HepG2 (cell line): ENCODE data around the gene TTC16. TPM values are rescaled to one million over a fixed set of nuclear protein-coding genes. Genes with fewer than 3 reads are reported as not detected.

Experiments
- ATAC-seq: fragments of 200-7000 bp; cut with Tn5 transposase; 3 replicates; pipeline ENCODE4 v1.9.1; 2020; ENCODE audit warnings: mild to moderate bottlenecking, moderate library complexity
- BruUV-seq: library from RNA; stranded (reverse); fragments of 400-500 nt; replicated peaks from 2 replicates; lab custom pipeline; 2021; lab: Mats Ljungman, UMichigan
- CTCF ChIA-PET: fragments of 300-600 bp; formaldehyde crosslinking; extraction: SDS; loops from one replicate; lab custom pipeline; 2021; ENCODE audit warnings: low total read pairs, inconsistent platforms, low intra/inter-chr PET ratio; lab: Yijun Ruan, JAX
- POLR2A ChIA-PET: fragments of 350-600 bp; sonication (Branson Sonifier 250); formaldehyde crosslinking; loops from one replicate; lab custom pipeline; 2020; ENCODE audit warnings: antibody characterized with exemption, inconsistent platforms; lab: Yijun Ruan, JAX
- DNase-seq: peaks from one replicate; pipeline ENCODE4 v3.0.0-alpha.2; 2015; ENCODE audit warnings: low spot score
- FAIRE-seq: peaks from 3 replicates; lab custom pipeline; 2011; peaks lifted over from hg19 to GRCh38; lab: Jason Lieb, UNC
- H2AFZ ChIP-seq: one replicate; pipeline ENCODE4 v1.6.1; 2011; ENCODE audit warnings: low read length, inconsistent platforms
- H3K27ac ChIP-seq: fragments of 300-600 bp; 3 replicates; pipeline ENCODE4 v1.8.0; 2011; ENCODE audit warnings: mixed run types, mild to moderate bottlenecking, mixed read lengths, low read length, inconsistent platforms; ENCODE audit not compliant: insufficient read depth; ENCODE audit errors: extremely low read length
- H3K27me3 ChIP-seq, 2 experiments: fragments of 200-600 bp in 1 of 2; 2 replicates in 1 of 2; 3 replicates in 1 of 2; pipeline versions ENCODE4 v1.6.0 to v1.8.0; 2011; ENCODE audit warnings: low read length in 2 of 2, mild to moderate bottlenecking in 2 of 2, moderate library complexity in 2 of 2, inconsistent platforms in 1 of 2; ENCODE audit not compliant: insufficient read depth in 2 of 2, control insufficient read depth in 1 of 2
- H3K36me3 ChIP-seq, 2 experiments: fragments of 200-600 bp in 1 of 2; replicated peaks in 1 of 2; 2 replicates in 1 of 2; 3 replicates in 1 of 2; pipeline versions ENCODE4 v1.5.1 to v1.8.0; 2011; ENCODE audit warnings: low read length in 2 of 2, inconsistent platforms in 1 of 2; ENCODE audit not compliant: insufficient read depth in 2 of 2, control insufficient read depth in 1 of 2
- H3K4me1 ChIP-seq: 2 replicates; pipeline ENCODE4 v1.5.1; 2012; ENCODE audit warnings: low read length, inconsistent platforms; ENCODE audit not compliant: insufficient read depth
- H3K4me2 ChIP-seq: 2 replicates; pipeline ENCODE4 v1.6.0; 2011; ENCODE audit warnings: low read depth, low read length, inconsistent platforms
- H3K4me3 ChIP-seq, 3 experiments: fragments of 200-600 bp in 1 of 3; sonication (generic), shearing (Covaris generic) in 1 of 3; replicated peaks in 1 of 3; 2 replicates each; pipeline ENCODE4 v1.5.1; 2011 to 2016; ENCODE audit warnings: low read length in 3 of 3, inconsistent platforms in 2 of 3, low read depth in 2 of 3, mild to moderate bottlenecking in 2 of 3, control low read depth in 1 of 3, mixed read lengths in 1 of 3; ENCODE audit not compliant: insufficient read depth in 1 of 3
- H3K79me2 ChIP-seq: one replicate; pipeline ENCODE4 v1.6.1; 2011; ENCODE audit warnings: low read length, inconsistent platforms; ENCODE audit not compliant: insufficient read depth
- H3K9ac ChIP-seq: 2 replicates; pipeline ENCODE4 v1.6.0; 2011; ENCODE audit warnings: mild to moderate bottlenecking, low read depth, low read length, inconsistent platforms; ENCODE audit not compliant: insufficient read depth
- H3K9me3 ChIP-seq: 2 replicates; pipeline ENCODE4 v1.5.1; 2012; ENCODE audit warnings: mild to moderate bottlenecking, low read length
- H4K20me1 ChIP-seq: 2 replicates; pipeline ENCODE4 v1.6.0; 2011; ENCODE audit warnings: inconsistent platforms, mild to moderate bottlenecking, low read length, moderate library complexity; ENCODE audit not compliant: insufficient read depth
- DDIT3 ChIP-seq: sonication (generic); formaldehyde crosslinking; IDR thresholded peaks from 2 replicates; pipeline ENCODE4 v1.4.0; 2020; ENCODE audit warnings: mild to moderate bottlenecking, missing genetic modification reagents
- GPN1 ChIP-seq: sonication (generic); formaldehyde crosslinking; IDR thresholded peaks from 2 replicates; pipeline ENCODE4 v1.5.1; 2020; ENCODE audit warnings: missing genetic modification reagents, borderline replicate concordance
- KMT2B ChIP-seq: IDR thresholded peaks from 2 replicates; pipeline ENCODE4 v1.6.1; 2016; ENCODE audit warnings: missing genetic modification reagents, missing compliant biosample characterization
- MAZ ChIP-seq, 2 experiments: sonication (generic) in 1 of 2; formaldehyde crosslinking in 1 of 2; IDR thresholded peaks; 2 replicates each; pipeline versions ENCODE4 v1.5.0 to v1.6.1; 2012 to 2020; ENCODE audit warnings: low read depth in 2 of 2, mild to moderate bottlenecking in 2 of 2, borderline replicate concordance in 1 of 2, improper control_type of control experiment in 1 of 2, low read length in 1 of 2, missing genetic modification reagents in 1 of 2, moderate library complexity in 1 of 2
- PHF8 ChIP-seq: sonication (generic); formaldehyde crosslinking; IDR thresholded peaks from 2 replicates; pipeline ENCODE4 v1.5.0; 2020; ENCODE audit warnings: missing genetic modification reagents
- SRF ChIP-seq: IDR thresholded peaks from 2 replicates; pipeline ENCODE4 v1.6.1; 2011; ENCODE audit warnings: mild to moderate bottlenecking, low read depth, low read length, moderate library complexity
- THAP7 ChIP-seq: sonication (generic); formaldehyde crosslinking; IDR thresholded peaks from 2 replicates; pipeline ENCODE4 v1.8.1; 2023; ENCODE audit warnings: mild to moderate bottlenecking, missing genetic modification reagents
- ZNF746 ChIP-seq: sonication (generic); formaldehyde crosslinking; IDR thresholded peaks from 2 replicates; pipeline ENCODE4 v1.8.0; 2022; ENCODE audit warnings: mild to moderate bottlenecking, missing genetic modification reagents
- ZNF883 ChIP-seq: sonication (generic); formaldehyde crosslinking; IDR thresholded peaks from 2 replicates; pipeline ENCODE4 v1.5.1; 2020; ENCODE audit warnings: mild to moderate bottlenecking, missing genetic modification reagents; ENCODE audit errors: not compliant biosample characterization
- WGBS: methylation state at CpG from one replicate; pipeline ENCODE4 v1.1.6; 2017; ENCODE audit warnings: low lambda C conversion rate; 5-methylcytosine and 5-hydroxymethylcytosine counted together
- in situ Hi-C: cut with HindIII; loops from 2 replicates; pipeline ENCODE4 v1.10.0; 2017; ENCODE audit warnings: low pct_unique_long_range_greater_than_20kb; ENCODE audit not compliant: extremely low pct_ligation_motif_present
- intact Hi-C: fragments of 100-400 bp; cut with micrococcal nuclease; formaldehyde crosslinking; loops from one replicate; pipeline ENCODE4 v1.10.0; 2022; ENCODE audit not compliant: unreplicated experiment
- polyA plus RNA-seq, 8 experiments: library from polyadenylated mRNA; depleted of rRNA in 3 of 8; stranded (reverse) in 7 of 8; unstranded in 1 of 8; fragments of >200 nt; fragmentation: Illumina TruSeq in 4 of 8; extraction: Trizol in 4 of 8; gene quantifications; 2 replicates each; pipeline versions ENCODE4 v1.2.1 to v1.2.3, GENCODE V29; 2011 to 2016; ENCODE audit warnings: low read depth in 4 of 8, missing spikeins in 1 of 8, mixed read lengths in 1 of 8; ENCODE audit not compliant: insufficient read depth in 1 of 8
- total RNA-seq, 5 experiments: library from RNA; depleted of rRNA; stranded (reverse); fragments of >200 nt; fragmentation: Illumina TruSeq; extraction: Trizol; gene quantifications; 2 replicates each; pipeline ENCODE4 v1.2.3, GENCODE V29; 2016; ENCODE audit warnings: low read depth in 1 of 5
- TF ChIP-seq, protein P1 (sequence below): sonication (generic); formaldehyde crosslinking; IDR thresholded peaks from 2 replicates; pipeline ENCODE4 v1.4.0; 2020; ENCODE audit warnings: low read depth, missing genetic modification reagents
- TF ChIP-seq, protein P2 (sequence below): sonication (generic); formaldehyde crosslinking; IDR thresholded peaks from 2 replicates; pipeline ENCODE4 v1.4.0; 2020; ENCODE audit warnings: mild to moderate bottlenecking, missing genetic modification reagents

TTC16 gene
- total and polyA plus RNA-seq, 2 of the 13 experiments (the other 11 are each of a cell fraction or from before 2014, with no cell fraction given) = not detected

DNA sequence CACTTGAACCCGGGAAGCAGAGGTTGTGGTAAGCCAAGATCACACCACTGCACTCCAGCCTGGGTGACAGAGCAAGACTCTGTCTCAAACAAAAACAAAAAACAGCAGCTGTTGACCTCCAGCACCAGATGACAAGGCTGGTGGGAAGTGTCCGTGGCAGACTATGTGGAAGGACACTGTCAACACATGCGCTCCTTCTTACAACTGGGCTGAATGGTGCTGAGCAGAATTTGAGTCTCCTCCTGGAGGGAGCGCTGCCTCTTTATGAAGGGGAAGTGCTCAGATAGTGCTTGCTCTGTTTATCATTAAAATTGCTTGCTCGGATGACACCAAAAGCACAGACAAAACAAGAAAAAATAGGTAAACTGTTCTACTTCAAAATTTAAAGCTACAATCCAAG is 18.3 kb upstream of the TTC16 start:
- no peak for ATAC-seq

More for the DNA sequence above, 18.3 kb upstream of the TTC16 start:
- H3K4me3 ChIP-seq = no peak overlapping the region
- ChIA-PET POLR2A (no interaction called here), CTCF (no interaction called here)
- WGBS = 53% methylated on average over 5 of the region's 5 CpGs
- DNase-seq = no peak
- H3K79me2 ChIP-seq = no peaks in the 10 kb centered on the region
- no peak overlapping the region for H3K27ac ChIP-seq
- no peak overlapping the region for H2AFZ ChIP-seq
- no peaks in the 10 kb centered on the region for H3K9me3 ChIP-seq
- no peak overlapping the region for H3K9ac ChIP-seq
- no TSS peak for BruUV-seq
- in situ Hi-C loops (no loop called here), intact Hi-C loops (no loop called here)
- TF ChIP-seq KMT2B (CRISPR knock-in tag) (no peak), ZNF746 (CRISPR knock-in tag) (no peak), SRF (no peak), MAZ (IDR thresholded peaks at IDR 0.05; ENCODE audit: borderline replicate concordance, low read depth, low read length) (no peak), MAZ (CRISPR knock-in tag; IDR thresholded peaks at IDR 0.05; ENCODE audit: low read depth) (no peak), ZNF883 (CRISPR knock-in tag) (no peak), PHF8 (CRISPR knock-in tag) (no peak), GPN1 (CRISPR knock-in tag) (no peak), THAP7 (CRISPR knock-in tag) (no peak), DDIT3 (CRISPR knock-in tag) (no peak)
- TF ChIP-seq, protein P1, sequence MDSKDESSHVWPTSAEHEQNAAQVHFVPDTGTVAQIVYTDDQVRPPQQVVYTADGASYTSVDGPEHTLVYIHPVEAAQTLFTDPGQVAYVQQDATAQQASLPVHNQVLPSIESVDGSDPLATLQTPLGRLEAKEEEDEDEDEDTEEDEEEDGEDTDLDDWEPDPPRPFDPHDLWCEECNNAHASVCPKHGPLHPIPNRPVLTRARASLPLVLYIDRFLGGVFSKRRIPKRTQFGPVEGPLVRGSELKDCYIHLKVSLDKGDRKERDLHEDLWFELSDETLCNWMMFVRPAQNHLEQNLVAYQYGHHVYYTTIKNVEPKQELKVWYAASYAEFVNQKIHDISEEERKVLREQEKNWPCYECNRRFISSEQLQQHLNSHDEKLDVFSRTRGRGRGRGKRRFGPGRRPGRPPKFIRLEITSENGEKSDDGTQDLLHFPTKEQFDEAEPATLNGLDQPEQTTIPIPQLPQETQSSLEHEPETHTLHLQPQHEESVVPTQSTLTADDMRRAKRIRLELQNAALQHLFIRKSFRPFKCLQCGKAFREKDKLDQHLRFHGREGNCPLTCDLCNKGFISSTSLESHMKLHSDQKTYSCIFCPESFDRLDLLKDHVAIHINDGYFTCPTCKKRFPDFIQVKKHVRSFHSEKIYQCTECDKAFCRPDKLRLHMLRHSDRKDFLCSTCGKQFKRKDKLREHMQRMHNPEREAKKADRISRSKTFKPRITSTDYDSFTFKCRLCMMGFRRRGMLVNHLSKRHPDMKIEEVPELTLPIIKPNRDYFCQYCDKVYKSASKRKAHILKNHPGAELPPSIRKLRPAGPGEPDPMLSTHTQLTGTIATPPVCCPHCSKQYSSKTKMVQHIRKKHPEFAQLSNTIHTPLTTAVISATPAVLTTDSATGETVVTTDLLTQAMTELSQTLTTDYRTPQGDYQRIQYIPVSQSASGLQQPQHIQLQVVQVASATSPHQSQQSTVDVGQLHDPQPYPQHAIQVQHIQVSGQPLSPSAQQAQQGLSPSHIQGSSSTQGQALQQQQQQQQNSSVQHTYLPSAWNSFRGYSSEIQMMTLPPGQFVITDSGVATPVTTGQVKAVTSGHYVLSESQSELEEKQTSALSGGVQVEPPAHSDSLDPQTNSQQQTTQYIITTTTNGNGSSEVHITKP (CRISPR knock-in tag) = no peak
- TF ChIP-seq, protein P2, sequence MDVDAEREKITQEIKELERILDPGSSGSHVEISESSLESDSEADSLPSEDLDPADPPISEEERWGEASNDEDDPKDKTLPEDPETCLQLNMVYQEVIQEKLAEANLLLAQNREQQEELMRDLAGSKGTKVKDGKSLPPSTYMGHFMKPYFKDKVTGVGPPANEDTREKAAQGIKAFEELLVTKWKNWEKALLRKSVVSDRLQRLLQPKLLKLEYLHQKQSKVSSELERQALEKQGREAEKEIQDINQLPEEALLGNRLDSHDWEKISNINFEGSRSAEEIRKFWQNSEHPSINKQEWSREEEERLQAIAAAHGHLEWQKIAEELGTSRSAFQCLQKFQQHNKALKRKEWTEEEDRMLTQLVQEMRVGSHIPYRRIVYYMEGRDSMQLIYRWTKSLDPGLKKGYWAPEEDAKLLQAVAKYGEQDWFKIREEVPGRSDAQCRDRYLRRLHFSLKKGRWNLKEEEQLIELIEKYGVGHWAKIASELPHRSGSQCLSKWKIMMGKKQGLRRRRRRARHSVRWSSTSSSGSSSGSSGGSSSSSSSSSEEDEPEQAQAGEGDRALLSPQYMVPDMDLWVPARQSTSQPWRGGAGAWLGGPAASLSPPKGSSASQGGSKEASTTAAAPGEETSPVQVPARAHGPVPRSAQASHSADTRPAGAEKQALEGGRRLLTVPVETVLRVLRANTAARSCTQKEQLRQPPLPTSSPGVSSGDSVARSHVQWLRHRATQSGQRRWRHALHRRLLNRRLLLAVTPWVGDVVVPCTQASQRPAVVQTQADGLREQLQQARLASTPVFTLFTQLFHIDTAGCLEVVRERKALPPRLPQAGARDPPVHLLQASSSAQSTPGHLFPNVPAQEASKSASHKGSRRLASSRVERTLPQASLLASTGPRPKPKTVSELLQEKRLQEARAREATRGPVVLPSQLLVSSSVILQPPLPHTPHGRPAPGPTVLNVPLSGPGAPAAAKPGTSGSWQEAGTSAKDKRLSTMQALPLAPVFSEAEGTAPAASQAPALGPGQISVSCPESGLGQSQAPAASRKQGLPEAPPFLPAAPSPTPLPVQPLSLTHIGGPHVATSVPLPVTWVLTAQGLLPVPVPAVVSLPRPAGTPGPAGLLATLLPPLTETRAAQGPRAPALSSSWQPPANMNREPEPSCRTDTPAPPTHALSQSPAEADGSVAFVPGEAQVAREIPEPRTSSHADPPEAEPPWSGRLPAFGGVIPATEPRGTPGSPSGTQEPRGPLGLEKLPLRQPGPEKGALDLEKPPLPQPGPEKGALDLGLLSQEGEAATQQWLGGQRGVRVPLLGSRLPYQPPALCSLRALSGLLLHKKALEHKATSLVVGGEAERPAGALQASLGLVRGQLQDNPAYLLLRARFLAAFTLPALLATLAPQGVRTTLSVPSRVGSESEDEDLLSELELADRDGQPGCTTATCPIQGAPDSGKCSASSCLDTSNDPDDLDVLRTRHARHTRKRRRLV (CRISPR knock-in tag) = no peak
- peaks cover 10% of the 10 kb centered on the region; the same call in 1 of the 2 replicates for H3K4me1 ChIP-seq
- no peaks in the 10 kb centered on the region for H3K36me3 ChIP-seq
- H3K27me3 ChIP-seq = no peaks in the 10 kb centered on the region
- no peak for FAIRE-seq
- no peaks in the 10 kb centered on the region for H4K20me1 ChIP-seq
- H3K4me2 ChIP-seq = no peak overlapping the region
